OCI-LY1 (cell line): ENCODE results near the gene EXD3.

Experiments
- EZH2 ChIP-seq: fragments of 200-600 bp; sonication (generic), shearing (Covaris generic); IDR thresholded peaks from 2 replicates; pipeline ENCODE4 v1.8.0; 2017; ENCODE audit warnings: borderline replicate concordance, mixed run types, mild to moderate bottlenecking, antibody characterized with exemption, low read length, moderate library complexity, mixed read lengths
- TF ChIP-seq, protein P1 (sequence below): fragments of 200-600 bp; sonication (generic), shearing (Covaris generic); IDR thresholded peaks from 2 replicates; pipeline ENCODE4 v1.5.1; 2017; ENCODE audit warnings: mild to moderate bottlenecking, antibody characterized with exemption, low read length, moderate library complexity, mixed read lengths

GRCh38 chr9:137387891-137388560 is 34.9 kb downstream of the EXD3 start:
- TF ChIP-seq, protein P1, sequence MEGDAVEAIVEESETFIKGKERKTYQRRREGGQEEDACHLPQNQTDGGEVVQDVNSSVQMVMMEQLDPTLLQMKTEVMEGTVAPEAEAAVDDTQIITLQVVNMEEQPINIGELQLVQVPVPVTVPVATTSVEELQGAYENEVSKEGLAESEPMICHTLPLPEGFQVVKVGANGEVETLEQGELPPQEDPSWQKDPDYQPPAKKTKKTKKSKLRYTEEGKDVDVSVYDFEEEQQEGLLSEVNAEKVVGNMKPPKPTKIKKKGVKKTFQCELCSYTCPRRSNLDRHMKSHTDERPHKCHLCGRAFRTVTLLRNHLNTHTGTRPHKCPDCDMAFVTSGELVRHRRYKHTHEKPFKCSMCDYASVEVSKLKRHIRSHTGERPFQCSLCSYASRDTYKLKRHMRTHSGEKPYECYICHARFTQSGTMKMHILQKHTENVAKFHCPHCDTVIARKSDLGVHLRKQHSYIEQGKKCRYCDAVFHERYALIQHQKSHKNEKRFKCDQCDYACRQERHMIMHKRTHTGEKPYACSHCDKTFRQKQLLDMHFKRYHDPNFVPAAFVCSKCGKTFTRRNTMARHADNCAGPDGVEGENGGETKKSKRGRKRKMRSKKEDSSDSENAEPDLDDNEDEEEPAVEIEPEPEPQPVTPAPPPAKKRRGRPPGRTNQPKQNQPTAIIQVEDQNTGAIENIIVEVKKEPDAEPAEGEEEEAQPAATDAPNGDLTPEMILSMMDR = no peak
- no peak for TF ChIP-seq EZH2
